ENCODE results near the gene TSPYL1.

TSPYL1 gene

DNA sequence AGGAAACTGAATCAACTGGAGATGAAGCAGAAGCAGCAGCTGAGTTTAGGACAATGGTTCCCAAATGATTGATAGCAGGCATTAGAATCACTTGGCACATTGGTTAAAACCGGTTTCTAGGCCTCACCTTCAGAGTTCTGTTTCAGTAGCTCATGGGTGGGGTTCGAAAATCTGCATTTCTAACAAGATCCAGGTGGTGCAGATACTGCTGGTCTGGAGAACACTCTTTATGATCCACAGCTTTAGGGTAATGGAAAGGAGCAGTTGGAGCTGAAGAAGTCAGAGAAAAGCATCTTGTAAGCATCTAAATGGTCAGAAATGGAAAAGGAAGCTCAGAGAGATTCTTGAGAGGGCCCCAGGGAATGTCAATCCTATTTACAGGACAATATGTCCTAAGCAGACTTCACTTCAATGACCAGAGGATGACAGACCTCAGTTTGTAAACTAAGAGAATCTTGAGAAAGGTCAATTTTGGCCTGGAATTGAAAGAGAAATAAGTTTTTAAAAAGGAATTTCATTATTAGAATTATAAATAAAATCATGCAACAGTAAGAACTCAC is 8.5 kb downstream of the TSPYL1 start:
- TF ChIP-seq, protein P1, sequence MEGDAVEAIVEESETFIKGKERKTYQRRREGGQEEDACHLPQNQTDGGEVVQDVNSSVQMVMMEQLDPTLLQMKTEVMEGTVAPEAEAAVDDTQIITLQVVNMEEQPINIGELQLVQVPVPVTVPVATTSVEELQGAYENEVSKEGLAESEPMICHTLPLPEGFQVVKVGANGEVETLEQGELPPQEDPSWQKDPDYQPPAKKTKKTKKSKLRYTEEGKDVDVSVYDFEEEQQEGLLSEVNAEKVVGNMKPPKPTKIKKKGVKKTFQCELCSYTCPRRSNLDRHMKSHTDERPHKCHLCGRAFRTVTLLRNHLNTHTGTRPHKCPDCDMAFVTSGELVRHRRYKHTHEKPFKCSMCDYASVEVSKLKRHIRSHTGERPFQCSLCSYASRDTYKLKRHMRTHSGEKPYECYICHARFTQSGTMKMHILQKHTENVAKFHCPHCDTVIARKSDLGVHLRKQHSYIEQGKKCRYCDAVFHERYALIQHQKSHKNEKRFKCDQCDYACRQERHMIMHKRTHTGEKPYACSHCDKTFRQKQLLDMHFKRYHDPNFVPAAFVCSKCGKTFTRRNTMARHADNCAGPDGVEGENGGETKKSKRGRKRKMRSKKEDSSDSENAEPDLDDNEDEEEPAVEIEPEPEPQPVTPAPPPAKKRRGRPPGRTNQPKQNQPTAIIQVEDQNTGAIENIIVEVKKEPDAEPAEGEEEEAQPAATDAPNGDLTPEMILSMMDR (IDR thresholded peaks at IDR 0.05; ENCODE audit: low read depth, low read length, missing control alignments): no peak
- no peak overlapping the region for H3K4me3 ChIP-seq (ENCODE audit: low read depth, low read length)
- H3K36me3 ChIP-seq (replicated peaks): no peaks in the 10 kb centered on the region
- H3K27me3 ChIP-seq (replicated peaks): no peaks in the 10 kb centered on the region
- no peak for DNase-seq
- no peak overlapping the region for H3K27ac ChIP-seq
- in situ Hi-C loops (cut with HindIII; ENCODE audit: low pct_ligation_motif_present, low sequenced_read_pairs): no loop called here

DNA sequence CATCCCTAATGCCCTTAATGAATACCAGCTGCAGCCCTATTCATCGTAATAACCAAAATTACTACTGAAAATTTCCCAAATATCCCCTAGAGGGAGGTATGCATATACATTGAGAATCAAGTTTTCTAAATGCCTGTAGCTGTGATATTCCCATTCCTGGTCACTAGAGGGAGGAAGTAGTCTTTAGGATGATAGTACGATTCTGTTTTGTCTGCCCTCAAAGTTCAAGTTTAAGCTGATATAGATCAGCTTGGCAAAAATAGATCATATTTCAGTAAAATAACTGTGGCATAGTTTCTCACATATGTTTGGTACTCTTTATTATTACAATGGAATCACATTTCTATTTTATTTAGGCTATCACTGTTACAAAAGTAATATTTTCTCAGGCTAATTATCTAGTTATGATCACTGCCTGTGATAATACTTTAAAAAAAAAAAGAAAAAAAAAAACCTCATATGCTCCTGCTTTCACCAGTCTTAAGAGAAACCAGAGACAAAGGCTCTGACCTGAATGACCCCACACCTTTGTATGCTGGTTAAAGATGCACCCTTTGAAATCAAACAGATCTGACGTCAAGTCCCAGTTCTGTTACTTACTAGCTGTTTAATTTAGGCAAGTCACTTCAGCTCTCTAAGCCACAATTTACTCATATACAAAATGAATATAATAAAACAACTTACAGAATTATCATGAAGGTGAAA is 11.0 kb downstream of the TSPYL1 start:
- DNase-seq: peak; percentile 67
- H3K27me3 ChIP-seq (replicated peaks): no peaks in the 10 kb centered on the region
- in situ Hi-C loops (cut with HindIII; ENCODE audit: low pct_ligation_motif_present, low sequenced_read_pairs): no loop called here
- H3K36me3 ChIP-seq (replicated peaks): no peaks in the 10 kb centered on the region
- H3K27ac ChIP-seq: peak overlapping the region; percentile 52
- no peak overlapping the region for H3K4me3 ChIP-seq (ENCODE audit: low read depth, low read length)
- TF ChIP-seq, protein P1 (IDR thresholded peaks at IDR 0.05; ENCODE audit: low read depth, low read length, missing control alignments): peak; percentile 69

DNA sequence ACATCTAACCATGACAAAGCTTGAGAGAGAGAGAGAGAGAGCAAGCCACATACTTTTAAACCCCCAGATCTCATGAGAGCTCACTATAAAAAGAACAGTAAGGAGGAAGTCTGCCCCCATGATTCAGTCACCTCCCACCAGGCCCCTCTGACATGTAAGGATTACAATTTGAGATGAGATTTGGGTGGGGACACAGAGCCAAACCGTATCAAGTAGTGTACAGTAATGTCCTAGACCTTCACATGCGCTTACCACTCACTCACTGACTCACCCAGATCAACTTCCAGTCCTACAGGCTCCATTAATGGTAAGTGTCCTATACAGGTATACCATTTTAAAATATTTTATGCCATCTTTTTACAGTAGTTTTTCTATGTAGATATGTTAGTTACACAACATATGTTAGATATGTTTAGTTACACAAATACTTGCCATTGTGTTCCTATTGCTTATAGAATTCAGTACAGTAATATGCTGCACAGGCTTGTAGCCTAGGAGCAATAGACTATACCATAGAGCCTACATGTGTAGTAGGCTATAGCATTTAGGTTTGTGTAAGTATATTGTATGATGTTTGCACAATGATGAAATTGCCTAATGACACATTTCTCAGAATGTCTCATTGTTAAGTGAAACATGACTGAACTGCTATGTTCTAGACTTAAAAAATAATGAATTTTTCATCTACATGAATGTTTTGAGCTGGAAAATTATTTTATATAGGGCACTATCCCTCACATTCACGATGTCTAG is 11.7 kb downstream of the TSPYL1 start:
- Histone ChIP-seq H3K36me3 (replicated peaks) (no peaks in the 10 kb centered on the region), H3K27ac (peak overlapping the region; percentile 52), H3K27me3 (replicated peaks) (no peaks in the 10 kb centered on the region), H3K4me3 (ENCODE audit: low read depth, low read length) (no peak overlapping the region)
- TF ChIP-seq, protein P1 (IDR thresholded peaks at IDR 0.05; ENCODE audit: low read depth, low read length, missing control alignments): no peak
- in situ Hi-C loops (cut with HindIII; ENCODE audit: low pct_ligation_motif_present, low sequenced_read_pairs): no loop called here
- DNase-seq: peak; percentile 52

DNA sequence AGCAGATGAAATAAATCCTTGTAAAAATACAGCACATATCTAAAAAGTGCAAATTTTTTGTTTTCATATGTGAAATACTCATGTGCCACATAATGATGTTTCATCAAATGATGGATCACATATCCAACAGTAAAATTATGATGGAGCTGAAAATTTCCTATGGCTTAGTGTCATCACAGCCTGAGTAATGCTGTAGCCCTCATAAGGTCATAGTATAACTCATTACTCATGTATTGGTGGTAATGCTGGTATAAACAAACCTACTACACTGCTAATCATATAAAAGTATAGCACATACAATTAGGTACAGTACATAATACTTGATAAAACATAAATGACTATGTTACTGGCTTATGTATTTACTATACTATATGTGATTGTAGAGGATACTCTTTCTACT is 12.9 kb downstream of the TSPYL1 start:
- in situ Hi-C loops (cut with HindIII; ENCODE audit: low pct_ligation_motif_present, low sequenced_read_pairs): no loop called here
- H3K36me3 ChIP-seq (replicated peaks): no peaks in the 10 kb centered on the region
- peak overlapping the region; percentile 52 for H3K27ac ChIP-seq
- DNase-seq: no peak
- no peak overlapping the region for H3K4me3 ChIP-seq (ENCODE audit: low read depth, low read length)
- TF ChIP-seq, protein P1 (IDR thresholded peaks at IDR 0.05; ENCODE audit: low read depth, low read length, missing control alignments): no peak
- no peaks in the 10 kb centered on the region for H3K27me3 ChIP-seq (replicated peaks)

DNA sequence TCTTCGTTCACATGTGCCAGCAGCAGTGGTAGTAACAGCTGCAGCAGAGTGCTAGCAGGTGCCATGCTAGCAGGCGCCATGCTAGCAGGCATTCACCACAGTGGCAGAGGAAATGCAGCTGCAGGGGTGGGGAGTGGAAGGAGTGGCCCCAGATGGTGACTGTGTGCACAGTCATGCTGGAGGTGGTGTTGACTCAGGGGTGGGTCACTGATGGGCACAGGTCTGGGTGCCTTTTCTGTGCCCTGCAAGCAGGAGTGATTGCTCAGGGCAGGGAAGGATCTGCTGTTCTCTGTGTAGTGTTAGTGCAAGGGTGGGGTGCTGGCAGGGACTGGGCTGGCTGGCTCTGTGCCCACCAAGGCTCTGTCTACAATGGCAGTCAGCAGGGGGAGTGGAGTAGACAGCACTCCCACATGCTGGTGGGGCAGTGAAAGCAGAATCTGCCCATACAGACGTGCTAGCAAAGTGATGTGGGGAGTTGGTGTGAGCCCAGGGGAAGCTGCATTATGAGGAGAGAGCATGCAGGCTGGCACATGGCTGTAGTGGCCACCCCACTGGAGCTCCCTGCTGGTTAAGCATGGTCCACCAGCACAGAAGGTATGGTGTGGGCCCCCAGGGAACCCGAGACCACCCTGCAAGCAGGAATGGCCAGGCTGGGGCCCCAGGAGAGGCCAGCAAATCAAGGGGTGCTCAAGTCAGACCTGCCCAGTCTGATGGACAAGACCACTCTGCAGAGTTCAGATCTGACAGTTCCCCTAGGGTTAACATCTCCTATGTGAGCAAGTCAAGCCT is 14.5 kb downstream of the TSPYL1 start:
- Histone ChIP-seq H3K27ac (no peak overlapping the region), H3K36me3 (replicated peaks) (no peaks in the 10 kb centered on the region), H3K27me3 (replicated peaks) (no peaks in the 10 kb centered on the region), H3K4me3 (ENCODE audit: low read depth, low read length) (no peak overlapping the region)
- in situ Hi-C loops (cut with HindIII; ENCODE audit: low pct_ligation_motif_present, low sequenced_read_pairs): no loop called here
- TF ChIP-seq, protein P1 (IDR thresholded peaks at IDR 0.05; ENCODE audit: low read depth, low read length, missing control alignments): no peak
- DNase-seq: no peak

All from brain microvascular endothelial cell (primary cell).